22Rv1 (cell line): ENCODE measurements around the gene LTK.
A peak's percentile ranks its signal among the peaks of the same experiment; 100 is the strongest.

ENCODE experiments used
- H3K27ac ChIP-seq: fragments of 450-650 bp; 2 replicates; pipeline ENCODE4 v1.5.1; 2017
- CTCF ChIP-seq: fragments of 450-650 bp; IDR thresholded peaks from 2 replicates; pipeline ENCODE4 v1.5.1; 2017; ENCODE audit warnings: mild to moderate bottlenecking
- ZFX ChIP-seq: fragments of 450-650 bp; IDR thresholded peaks from 2 replicates; pipeline ENCODE4 v1.6.1; 2017; ENCODE audit warnings: antibody characterized with exemption, borderline replicate concordance

Gene LTK

DNA sequence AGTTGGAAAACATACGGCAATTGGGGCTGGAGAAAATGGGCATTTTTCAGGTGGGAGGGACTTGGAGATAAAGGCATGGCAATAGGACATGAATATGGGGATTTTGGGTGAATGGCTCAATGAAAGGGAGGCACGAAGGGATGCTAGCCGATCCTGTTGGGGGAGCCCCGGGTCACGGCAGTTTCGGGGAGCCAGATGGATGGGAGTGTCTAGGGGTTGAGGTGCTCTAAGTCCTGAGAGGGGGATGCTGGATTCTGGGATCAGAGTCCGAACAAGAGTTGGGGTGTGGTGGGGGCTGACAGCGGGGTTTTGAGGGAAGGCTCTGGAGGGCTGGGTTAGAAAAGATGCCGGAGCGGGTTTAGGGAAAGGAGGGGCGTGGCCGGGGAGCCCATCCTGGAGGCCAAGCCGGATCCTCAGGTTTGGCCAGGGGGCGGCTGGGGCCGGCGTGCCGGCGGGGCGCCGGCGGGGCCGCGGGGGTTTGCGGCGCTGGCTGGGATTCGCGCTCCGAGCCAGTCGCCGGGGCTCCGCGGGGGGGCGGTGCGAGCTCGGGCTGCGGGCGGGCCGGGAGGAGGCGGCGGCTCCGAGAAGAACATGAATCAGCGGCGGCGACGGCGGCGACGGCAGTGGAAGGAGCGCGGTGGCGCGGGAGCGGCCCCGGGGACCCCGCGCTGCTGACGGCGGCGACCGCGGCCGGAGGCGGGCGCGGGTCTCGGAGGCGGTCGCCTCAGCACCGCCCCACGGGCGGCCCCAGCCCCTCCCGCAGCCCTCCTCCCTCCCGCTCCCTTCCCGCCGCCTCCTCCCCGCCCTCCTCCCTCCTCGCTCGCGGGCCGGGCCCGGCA lies 45.0 kb upstream of the LTK start, which contains the start of gene TYRO3:
TSS of gene TYRO3 (plus strand) at position 813 of the 839 bp plus-strand sequence. CDS start 46 bp downstream, outside the sequence.
- TF ChIP-seq CTCF (peak; percentile 12; the same call in 1 of the 2 replicates), ZFX (no peak)
- peak within 1 kb of the TSS; percentile 91 for H3K27ac ChIP-seq

- H3K27ac ChIP-seq = peak overlapping the region; percentile 91
- TF ChIP-seq CTCF (peak; percentile 99), ZFX (no peak)
Observed at GRCh38 chr15:41557673-41558399, 44.2 kb upstream of the LTK start.

GRCh38 chr15:41556677-41557076 lies 43.0 kb upstream of the LTK start:
- no peak overlapping the region for H3K27ac ChIP-seq
- TF ChIP-seq CTCF (no peak), ZFX (no peak)

DNA sequence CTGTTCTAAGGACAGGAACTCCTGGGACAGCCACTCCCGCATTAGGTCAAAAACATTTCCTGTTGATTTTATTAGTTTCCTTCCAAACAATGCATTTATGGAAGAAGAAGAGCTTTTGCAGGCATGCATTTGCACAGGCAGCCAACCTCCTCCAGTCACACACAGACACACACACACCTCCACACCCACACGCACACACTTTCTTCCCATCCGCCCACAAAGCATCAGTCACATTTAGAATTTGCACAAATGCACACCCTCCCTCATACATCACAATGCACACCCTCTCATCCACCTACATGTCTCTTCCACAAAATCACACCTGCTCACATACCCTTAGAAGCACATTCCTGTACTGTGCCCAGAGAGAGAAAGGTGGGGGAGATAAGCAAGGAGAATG lies 41.3 kb upstream of the LTK start:
- TF ChIP-seq CTCF = no peak
- TF ChIP-seq ZFX = no peak
- no peak overlapping the region for H3K27ac ChIP-seq

DNA sequence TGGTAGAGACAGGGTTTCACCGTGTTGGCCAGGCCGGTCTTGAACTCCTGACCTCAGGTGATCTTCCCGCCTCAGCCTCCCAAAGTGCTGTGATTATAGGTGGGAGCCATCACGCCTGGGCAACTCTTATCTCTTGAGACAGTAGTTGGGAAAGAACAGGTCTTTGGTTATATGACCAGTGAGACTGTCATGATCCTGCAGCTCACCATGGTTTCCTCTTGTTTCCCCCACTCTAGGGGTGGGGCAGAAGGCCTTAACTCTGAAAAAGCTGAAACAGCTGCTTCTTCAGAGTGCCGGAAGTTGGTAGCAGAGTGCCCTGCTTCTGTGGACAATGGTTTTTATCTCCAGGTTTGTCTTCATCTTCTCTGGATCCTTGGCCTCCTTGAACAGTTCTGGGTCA lies 40.7 kb upstream of the LTK start:
- no peak overlapping the region for H3K27ac ChIP-seq
- TF ChIP-seq ZFX = no peak
- TF ChIP-seq CTCF = no peak

GRCh38 chr15:41553731-41554130 lies 40.1 kb upstream of the LTK start:
- no peak for TF ChIP-seq CTCF
- no peak for TF ChIP-seq ZFX

More at GRCh38 chr15:41553731-41554130, 40.1 kb upstream of the LTK start:
- no peak overlapping the region for H3K27ac ChIP-seq
